Muscle layer of duodenum (tissue), 2 donors: ENCODE results near the gene VDR.

Experiments
- H3K27ac ChIP-seq: one replicate; pipeline ENCODE4 v1.7.0; 2013; ENCODE audit warnings: mild to moderate bottlenecking, low read length
- H3K27me3 ChIP-seq: one replicate; pipeline ENCODE4 v1.7.0; 2013; ENCODE audit warnings: low read depth, mild to moderate bottlenecking, control low read depth, low read length
- H3K36me3 ChIP-seq, 2 donors: one replicate each; pipeline ENCODE4 v1.7.0; 2013; ENCODE audit warnings: low read length in 2 of 2, control low read depth in 1 of 2, mild to moderate bottlenecking in 1 of 2; ENCODE audit not compliant: insufficient read depth in 2 of 2, control insufficient read depth in 1 of 2
- H3K4me1 ChIP-seq, 2 donors: one replicate each; pipeline ENCODE4 v1.7.0; 2013; ENCODE audit warnings: low read length in 2 of 2, mild to moderate bottlenecking in 2 of 2, control low read depth in 1 of 2, moderate library complexity in 1 of 2; ENCODE audit not compliant: insufficient read depth in 2 of 2, control insufficient read depth in 1 of 2
- H3K4me3 ChIP-seq, 2 donors: one replicate each; pipeline ENCODE4 v1.7.0; 2013; ENCODE audit warnings: low read length in 2 of 2, low read depth in 1 of 2, mild to moderate bottlenecking in 1 of 2
- H3K9me3 ChIP-seq, 2 donors: one replicate each; pipeline ENCODE4 v1.7.0; 2013; ENCODE audit warnings: low read length in 2 of 2, control low read depth in 1 of 2, mild to moderate bottlenecking in 1 of 2; ENCODE audit not compliant: control insufficient read depth in 1 of 2
- donor health status: healthy.

Gene VDR

DNA sequence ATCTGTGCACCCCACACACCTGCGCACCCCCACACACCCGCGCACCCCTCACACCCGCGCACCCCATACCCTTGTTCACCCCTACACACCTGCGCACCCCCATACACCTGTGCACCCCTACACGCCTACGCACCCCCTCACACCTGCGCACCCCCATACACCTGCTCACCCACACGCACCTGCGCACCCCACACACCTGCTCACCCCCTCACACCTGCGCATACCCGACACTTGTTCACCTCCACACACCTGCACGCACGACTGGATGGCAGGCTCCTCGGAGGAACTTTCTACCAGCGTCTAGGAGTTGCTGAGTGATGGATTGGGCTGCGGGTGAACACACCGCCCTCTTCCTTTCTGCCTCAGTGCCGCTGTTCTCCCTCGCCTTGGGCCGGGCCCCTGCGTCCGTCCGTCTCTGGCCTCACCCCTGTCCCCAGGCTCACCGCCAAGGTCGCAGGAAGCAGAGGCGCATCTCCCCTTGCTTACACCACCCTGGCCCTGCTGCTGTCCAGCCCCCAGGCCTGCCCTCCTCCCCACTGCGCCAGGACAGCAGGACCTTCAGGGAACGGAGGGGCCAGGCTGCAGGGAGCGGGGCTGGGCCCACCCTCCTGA, 37.9 kb upstream of the VDR start:
- H3K36me3 ChIP-seq = no peaks in the 10 kb centered on the region
- peak overlapping the region; percentile 83 for H3K27ac ChIP-seq
- peaks cover 0 to 7% of the 10 kb centered on the region in 2 donors for H3K4me1 ChIP-seq
- no peak overlapping the region for H3K4me3 ChIP-seq
- no peaks in the 10 kb centered on the region for H3K9me3 ChIP-seq
- H3K27me3 ChIP-seq = no peaks in the 10 kb centered on the region

DNA sequence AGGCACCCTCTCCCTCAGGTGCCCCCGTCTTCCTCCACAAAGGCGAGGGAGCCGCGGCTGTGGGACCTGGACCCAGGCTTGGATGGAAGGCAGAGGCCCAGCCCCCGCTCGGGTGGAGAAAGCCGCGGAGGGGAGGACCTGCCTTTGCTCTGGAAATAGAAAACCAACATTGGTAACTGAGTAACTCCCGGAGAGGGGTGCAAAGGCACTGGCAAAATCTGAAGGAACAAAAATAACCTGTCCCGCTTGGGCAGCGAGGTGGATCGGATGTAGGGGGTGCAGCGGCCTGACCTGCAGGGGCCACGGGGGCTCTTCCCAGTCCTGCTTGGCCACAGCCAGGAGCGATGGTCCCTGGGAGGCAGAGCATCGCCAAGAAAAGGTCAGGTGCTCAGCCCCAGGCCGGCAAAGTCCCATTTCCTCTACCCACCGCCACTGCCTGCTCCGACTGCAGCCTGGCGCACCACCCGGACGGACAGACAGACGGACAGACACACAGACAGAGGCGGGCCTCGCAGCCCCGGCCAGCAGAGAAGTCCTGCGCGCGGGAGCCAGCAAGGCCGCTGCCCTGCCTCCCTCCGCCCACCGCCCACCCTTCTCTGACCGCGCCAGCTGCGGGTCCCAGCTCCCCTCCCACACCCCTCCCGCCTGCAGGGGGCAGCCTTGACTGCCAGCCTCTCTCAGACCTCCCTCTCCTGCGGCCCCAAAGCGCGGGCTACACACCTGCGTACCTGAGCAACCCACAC, 37.2 kb upstream of the VDR start:
- no peaks in the 10 kb centered on the region for H3K9me3 ChIP-seq
- H3K4me1 ChIP-seq = peaks cover 0 to 5% of the 10 kb centered on the region in 2 donors
- H3K27ac ChIP-seq = no peak overlapping the region
- H3K36me3 ChIP-seq = no peaks in the 10 kb centered on the region
- H3K27me3 ChIP-seq = no peaks in the 10 kb centered on the region
- no peak overlapping the region for H3K4me3 ChIP-seq

DNA sequence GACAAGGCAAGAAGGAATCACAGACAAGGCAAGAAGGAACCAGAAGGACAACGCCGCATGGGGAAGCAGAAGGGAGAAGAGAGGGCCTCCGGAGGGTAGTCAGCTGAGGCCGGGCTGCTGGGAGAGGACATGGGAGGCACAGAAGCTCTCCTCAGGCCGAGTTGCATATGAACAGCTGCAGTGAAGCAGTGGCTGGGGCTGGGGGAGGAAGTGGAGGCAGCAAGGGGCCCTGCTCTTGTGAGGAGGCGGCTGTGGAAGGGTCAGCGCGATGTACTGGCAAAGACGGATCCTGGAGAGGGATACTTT, 36.6 kb upstream of the VDR start:
- no peaks in the 10 kb centered on the region for H3K9me3 ChIP-seq
- no peaks in the 10 kb centered on the region for H3K27me3 ChIP-seq
- peaks cover 0 to 3% of the 10 kb centered on the region in 2 donors for H3K4me1 ChIP-seq
- no peaks in the 10 kb centered on the region for H3K36me3 ChIP-seq
- H3K27ac ChIP-seq = no peak overlapping the region
- H3K4me3 ChIP-seq = no peak overlapping the region

DNA sequence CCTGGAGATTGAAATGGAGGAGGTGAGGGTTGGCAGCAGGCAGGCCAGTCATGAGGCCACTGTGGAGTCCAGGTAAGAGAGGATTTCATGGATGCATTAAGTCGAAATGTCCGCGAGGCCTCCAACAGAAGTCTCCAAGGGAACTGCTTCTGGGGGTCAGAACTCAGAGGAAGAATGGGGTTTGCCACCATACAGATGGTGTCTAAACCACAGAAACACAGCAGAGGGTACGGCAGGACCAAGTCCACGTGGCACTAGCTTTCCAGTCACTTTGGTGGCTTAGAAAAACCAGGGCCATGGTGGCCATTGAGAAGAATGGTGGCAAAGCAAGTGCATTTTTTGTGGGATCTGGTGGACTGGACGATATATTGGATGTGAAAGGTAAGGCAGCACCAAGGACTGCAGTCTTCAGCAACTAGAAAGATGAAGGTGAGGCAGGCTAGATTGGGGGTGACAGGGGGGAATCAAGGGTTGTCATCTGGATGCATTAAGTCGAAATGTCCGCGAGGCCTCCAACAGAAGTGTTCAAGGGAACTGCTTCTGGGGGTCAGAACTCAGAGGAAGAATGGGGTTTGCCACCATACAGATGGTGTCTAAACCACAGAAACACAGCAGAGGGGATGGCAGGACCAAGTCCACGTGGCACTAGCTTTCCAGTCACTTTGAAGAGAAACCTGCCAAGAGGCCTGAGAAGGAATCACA, 36.1 kb upstream of the VDR start:
- H3K9me3 ChIP-seq = no peaks in the 10 kb centered on the region
- peaks cover 0 to 3% of the 10 kb centered on the region in 2 donors for H3K4me1 ChIP-seq
- no peaks in the 10 kb centered on the region for H3K36me3 ChIP-seq
- H3K27ac ChIP-seq = no peak overlapping the region
- no peak overlapping the region for H3K4me3 ChIP-seq
- H3K27me3 ChIP-seq = no peaks in the 10 kb centered on the region

DNA sequence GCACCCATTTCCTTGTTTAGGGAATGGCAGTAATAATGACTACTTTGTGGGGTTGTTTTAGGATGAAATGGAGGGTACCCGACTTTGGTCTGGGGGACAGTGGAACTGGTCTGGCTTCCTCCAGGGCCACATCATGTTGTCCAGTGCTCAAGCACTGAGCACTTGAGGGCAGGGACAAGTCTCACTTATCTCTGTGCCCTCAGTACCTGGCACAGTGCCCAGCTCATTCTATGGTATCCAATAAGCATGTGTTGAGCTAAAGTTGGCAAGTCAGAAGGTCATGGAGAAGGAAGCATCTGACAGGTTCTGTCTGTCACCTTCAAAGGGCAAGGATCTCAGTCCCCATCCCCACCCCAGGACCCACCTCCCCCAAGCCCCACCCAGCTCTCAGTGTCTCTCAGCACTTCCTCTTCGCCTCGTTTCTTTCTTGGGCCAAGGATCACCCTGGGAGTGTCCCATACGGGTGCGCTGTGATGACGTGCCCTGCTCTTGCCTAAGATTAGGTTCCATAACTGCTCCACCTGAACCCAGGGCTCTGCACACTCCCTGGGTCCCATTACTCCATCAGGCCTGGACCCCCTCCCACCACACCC, 34.3 kb upstream of the VDR start:
- Histone ChIP-seq H3K4me3 (no peak overlapping the region), H3K27me3 (no peaks in the 10 kb centered on the region), H3K4me1 (peaks cover 0 to 10% of the 10 kb centered on the region in 2 donors), H3K27ac (peak overlapping the region; percentile 73), H3K36me3 (no peaks in the 10 kb centered on the region), H3K9me3 (no peaks in the 10 kb centered on the region)

DNA sequence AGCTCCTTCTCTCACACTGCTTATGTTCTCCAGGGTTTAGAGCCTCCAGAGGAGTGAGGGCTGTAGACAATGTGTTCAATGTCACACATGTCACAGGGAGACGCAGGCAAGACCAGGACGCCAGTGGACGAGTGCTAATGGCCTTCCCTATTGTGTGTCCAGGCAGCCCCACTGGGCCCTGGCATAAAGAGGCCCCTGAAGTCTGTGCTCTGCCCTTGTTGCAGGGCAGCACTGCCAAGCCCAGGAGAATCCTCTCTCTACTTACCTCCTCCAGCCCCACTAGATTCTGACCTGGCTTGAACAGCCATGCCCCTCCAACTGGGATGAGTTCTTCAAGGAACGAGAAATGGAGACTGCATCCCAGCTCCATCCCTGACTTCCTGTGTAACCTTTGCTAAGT, 33.8 kb upstream of the VDR start:
- Histone ChIP-seq H3K27me3 (no peaks in the 10 kb centered on the region), H3K4me3 (no peak overlapping the region), H3K9me3 (no peaks in the 10 kb centered on the region), H3K27ac (peak overlapping the region; percentile 24), H3K36me3 (no peaks in the 10 kb centered on the region), H3K4me1 (peaks cover 0 to 10% of the 10 kb centered on the region in 2 donors)

DNA sequence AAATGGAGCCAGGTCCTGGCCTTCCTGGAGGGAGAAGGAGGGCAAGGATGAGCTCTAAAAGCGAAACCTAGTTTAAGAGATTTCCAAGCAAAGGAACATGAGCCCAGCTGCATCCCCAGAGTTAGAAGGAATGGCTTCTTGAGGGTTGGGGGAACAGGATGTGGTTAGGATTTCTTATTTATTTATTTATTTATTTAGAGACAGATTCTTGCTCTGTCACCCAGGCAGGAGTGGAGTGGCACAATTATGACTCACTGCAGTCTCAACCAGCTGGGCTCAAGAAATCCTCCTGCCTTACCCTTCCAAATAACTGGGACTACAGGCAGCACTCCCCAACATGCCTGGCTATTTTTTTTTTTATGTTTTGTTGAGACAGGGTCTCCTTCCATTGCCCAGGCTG, 33.3 kb upstream of the VDR start:
- Histone ChIP-seq H3K4me3 (no peak overlapping the region), H3K4me1 (peaks cover 0 to 10% of the 10 kb centered on the region in 2 donors), H3K9me3 (no peaks in the 10 kb centered on the region), H3K36me3 (no peaks in the 10 kb centered on the region), H3K27ac (no peak overlapping the region), H3K27me3 (no peaks in the 10 kb centered on the region)

DNA sequence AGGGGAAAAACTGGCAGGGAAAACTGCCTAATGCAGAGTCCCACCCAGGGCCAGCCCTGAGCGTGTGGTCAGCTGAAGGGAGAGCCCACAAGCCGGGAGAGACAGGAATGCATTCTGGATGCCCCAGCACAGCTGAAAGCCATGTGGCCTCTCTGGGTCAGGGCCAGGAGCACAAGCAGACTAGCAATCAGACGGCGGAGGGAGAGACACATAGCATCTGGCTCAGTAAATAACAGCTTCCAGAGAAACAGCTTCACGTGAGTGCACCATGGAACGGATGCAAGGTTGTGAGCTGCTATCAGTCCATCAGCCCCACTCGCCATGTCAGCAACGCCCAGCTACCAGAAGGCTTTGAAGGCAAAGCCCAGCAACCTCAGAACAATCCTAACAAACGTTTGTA, 30.4 kb upstream of the VDR start:
- Histone ChIP-seq H3K36me3 (no peaks in the 10 kb centered on the region), H3K27ac (no peak overlapping the region), H3K4me3 (no peak overlapping the region), H3K27me3 (no peaks in the 10 kb centered on the region), H3K4me1 (peaks cover 0 to 7% of the 10 kb centered on the region in 2 donors), H3K9me3 (no peaks in the 10 kb centered on the region)

DNA sequence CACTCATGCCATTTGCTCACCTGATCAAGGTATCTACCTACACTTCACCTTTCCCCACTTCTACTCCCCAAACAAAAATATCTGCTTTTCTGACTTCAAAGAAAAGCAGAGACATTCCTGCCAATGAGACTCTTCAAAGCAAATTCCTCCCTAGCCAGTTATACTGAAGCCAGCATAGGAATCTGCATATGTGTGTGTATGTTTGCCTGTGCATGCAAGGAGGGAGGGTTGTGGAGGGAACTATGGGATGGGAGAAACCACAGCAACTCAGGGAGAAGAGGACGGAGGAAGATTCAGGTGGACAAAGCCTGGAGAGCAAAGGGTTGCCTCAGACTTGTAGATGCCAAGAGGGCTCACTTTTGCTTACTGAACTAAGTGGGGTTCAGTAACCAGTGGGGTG, 26.4 kb upstream of the VDR start:
- no peak overlapping the region for H3K27ac ChIP-seq
- no peak overlapping the region for H3K4me3 ChIP-seq
- no peaks in the 10 kb centered on the region for H3K36me3 ChIP-seq
- peaks cover 0 to 7% of the 10 kb centered on the region in 2 donors for H3K4me1 ChIP-seq
- no peaks in the 10 kb centered on the region for H3K9me3 ChIP-seq
- no peaks in the 10 kb centered on the region for H3K27me3 ChIP-seq

DNA sequence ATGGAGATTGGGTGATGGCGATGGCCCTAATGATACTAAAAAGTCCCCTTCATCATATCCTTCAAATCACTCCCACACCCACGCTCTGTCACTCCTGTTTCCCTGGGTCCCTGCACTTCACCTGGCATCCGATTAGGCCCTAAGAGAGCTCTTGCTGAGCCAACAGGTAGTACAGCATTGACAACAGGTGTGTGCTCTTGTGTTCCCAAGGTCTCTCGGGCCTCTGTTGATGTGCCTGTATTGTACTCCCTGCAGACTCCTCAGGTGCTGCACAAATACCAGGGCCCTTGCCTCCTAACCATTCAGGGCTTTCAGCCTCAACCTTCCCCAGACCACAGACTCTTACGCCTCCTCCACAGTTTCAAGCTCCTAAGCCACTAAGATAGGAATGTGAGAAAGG, 25.8 kb upstream of the VDR start:
- no peaks in the 10 kb centered on the region for H3K9me3 ChIP-seq
- H3K27ac ChIP-seq = no peak overlapping the region
- H3K36me3 ChIP-seq = no peaks in the 10 kb centered on the region
- peaks cover 0 to 7% of the 10 kb centered on the region in 2 donors for H3K4me1 ChIP-seq
- H3K4me3 ChIP-seq = no peak overlapping the region
- H3K27me3 ChIP-seq = no peaks in the 10 kb centered on the region

DNA sequence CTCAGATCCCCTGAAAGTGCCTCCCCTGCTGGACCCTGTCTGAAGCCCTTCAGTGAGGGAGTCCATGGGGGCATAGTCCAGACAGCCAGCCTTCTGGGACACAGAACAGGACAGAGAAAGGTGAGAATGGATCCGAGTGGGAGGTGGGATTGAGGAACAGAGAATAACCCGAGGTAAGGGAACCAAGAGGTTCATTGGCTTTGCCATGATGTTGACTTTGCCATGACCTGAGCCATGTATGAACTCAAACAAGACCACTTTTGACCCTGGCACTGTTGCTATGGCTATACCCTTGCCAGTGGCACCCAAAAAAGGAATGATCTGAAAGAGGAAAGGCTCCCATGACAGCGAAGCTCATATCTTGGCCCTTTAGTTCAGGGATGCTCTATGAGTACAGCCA, 22.6 kb upstream of the VDR start:
- Histone ChIP-seq H3K27ac (no peak overlapping the region), H3K9me3 (no peaks in the 10 kb centered on the region), H3K4me3 (no peak overlapping the region), H3K27me3 (no peaks in the 10 kb centered on the region), H3K4me1 (no peaks in the 10 kb centered on the region), H3K36me3 (no peaks in the 10 kb centered on the region)
